Kidney epithelial cell (primary cell): ENCODE results near the gene C10orf90. TPM values are rescaled to one million over a fixed set of nuclear protein-coding genes. Genes with fewer than 3 reads are reported as not detected.

Experiments
- DNase-seq: peaks from one replicate; pipeline ENCODE4 v3.0.0-alpha.2; 2010; ENCODE audit warnings: low read depth
- H3K27me3 ChIP-seq: 2 replicates; pipeline ENCODE4 v1.6.0; 2011; ENCODE audit warnings: low read length; ENCODE audit not compliant: control insufficient read depth, insufficient read depth
- H3K36me3 ChIP-seq: 2 replicates; pipeline ENCODE4 v1.5.1; 2011; ENCODE audit warnings: low read length; ENCODE audit not compliant: control insufficient read depth, insufficient read depth
- H3K4me3 ChIP-seq: 2 replicates; pipeline ENCODE4 v1.5.1; 2011; ENCODE audit warnings: low read depth, mild to moderate bottlenecking, control low read depth, low read length
- CTCF ChIP-seq: IDR thresholded peaks from 2 replicates; pipeline ENCODE4 v1.5.1; 2011; ENCODE audit warnings: mild to moderate bottlenecking, moderate library complexity, low read length, control low read depth, inconsistent platforms; ENCODE audit not compliant: insufficient read depth, poor library complexity, severe bottlenecking
- total RNA-seq: library from RNA; depleted of rRNA; stranded (reverse); fragments of >200 nt; gene quantifications from 2 replicates; pipeline ENCODE4 v1.2.3, GENCODE V29; 2015

C10orf90 gene
- total RNA-seq, 1 donor from 2014 or later, result not detected

DNA sequence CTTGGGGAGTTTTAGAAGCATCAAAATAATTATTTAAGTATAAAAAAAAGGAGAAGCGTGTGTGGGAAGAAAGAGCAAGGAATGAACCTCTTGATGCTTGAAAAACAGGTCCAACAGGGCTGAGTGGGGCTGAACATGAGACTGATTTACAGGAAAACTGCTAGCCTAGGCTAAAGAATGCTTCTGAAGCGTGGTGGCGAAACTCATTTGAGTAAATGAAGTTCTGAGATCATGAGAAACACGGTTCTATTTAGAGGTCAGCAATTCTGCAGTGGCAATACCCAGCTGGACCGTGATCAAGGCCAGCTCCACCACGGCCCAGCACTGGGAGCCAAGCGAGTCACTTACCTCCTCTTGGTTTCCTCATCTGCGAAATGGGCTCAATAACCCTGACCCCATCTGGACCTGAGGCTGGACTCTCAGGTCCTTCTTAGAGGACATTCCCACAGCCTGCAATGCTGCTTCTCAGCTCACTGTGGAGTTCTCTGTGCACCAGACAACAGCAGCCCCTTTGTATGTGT, 142.1 kb downstream of the C10orf90 start:
- Histone ChIP-seq H3K4me3 (no peak overlapping the region), H3K36me3 (no peaks in the 10 kb centered on the region), H3K27me3 (peaks cover 4% of the 10 kb centered on the region)
- no peak for DNase-seq
- no peak for TF ChIP-seq CTCF

GRCh38 chr10:126527645-126528314, 142.7 kb downstream of the C10orf90 start:
- TF ChIP-seq CTCF, result no peak
- DNase-seq, result no peak
- Histone ChIP-seq H3K4me3 (no peak overlapping the region), H3K36me3 (no peaks in the 10 kb centered on the region), H3K27me3 (peaks cover 4% of the 10 kb centered on the region)

- no peak for DNase-seq
- no peaks in the 10 kb centered on the region for H3K36me3 ChIP-seq
- no peak overlapping the region for H3K4me3 ChIP-seq
- H3K27me3 ChIP-seq, result peaks cover 4% of the 10 kb centered on the region
- TF ChIP-seq CTCF, result no peak
Measured at GRCh38 chr10:126525326-126525725, 145.2 kb downstream of the C10orf90 start.

DNA sequence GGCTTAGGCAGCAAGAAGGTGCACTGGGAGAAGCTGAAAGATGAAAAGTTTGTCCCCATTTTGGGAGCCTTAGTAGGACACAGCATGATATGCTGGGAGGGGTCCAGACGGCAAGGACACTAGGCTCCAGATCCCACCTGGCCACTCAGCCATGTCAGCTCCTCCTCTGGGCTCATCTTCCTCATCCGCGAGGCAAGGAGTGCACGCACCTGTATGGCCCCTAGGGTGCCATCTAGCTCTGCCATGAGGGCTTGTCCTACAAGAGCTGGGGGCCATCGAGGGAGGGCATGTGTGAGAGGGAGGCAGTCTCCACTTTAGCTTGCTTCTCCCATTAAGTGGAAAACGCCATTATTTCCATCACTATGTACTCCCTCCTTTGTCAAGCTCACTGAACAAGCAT, 146.0 kb downstream of the C10orf90 start:
- Histone ChIP-seq H3K27me3 (peaks cover 4% of the 10 kb centered on the region), H3K4me3 (no peak overlapping the region), H3K36me3 (no peaks in the 10 kb centered on the region)
- no peak for TF ChIP-seq CTCF
- no peak for DNase-seq

- peaks cover 4% of the 10 kb centered on the region for H3K27me3 ChIP-seq
- DNase-seq, result no peak
Measured at GRCh38 chr10:126523071-126523470, 147.4 kb downstream of the C10orf90 start.

More at GRCh38 chr10:126523071-126523470, 147.4 kb downstream of the C10orf90 start:
- no peak for TF ChIP-seq CTCF
- Histone ChIP-seq H3K36me3 (no peaks in the 10 kb centered on the region), H3K4me3 (no peak overlapping the region)
